Nephron progenitor cell (in vitro differentiated cells): ENCODE results near the gene GNAT2.

Experiments used
- DNase-seq: peaks from one replicate; pipeline ENCODE4 v3.0.0; 2021
- H3K27ac Mint-ChIP-seq: 2 replicates; pipeline ENCODE4 v1.8.0; 2021; ENCODE audit warnings: mild to moderate bottlenecking, moderate library complexity, mixed read lengths
- H3K27me3 Mint-ChIP-seq: 2 replicates; pipeline ENCODE4 v1.8.0; 2021; ENCODE audit warnings: mild to moderate bottlenecking, low read depth, mixed read lengths; ENCODE audit not compliant: poor library complexity
- H3K36me3 Mint-ChIP-seq: 2 replicates; pipeline ENCODE4 v1.8.0; 2021; ENCODE audit warnings: low read depth, mixed read lengths
- H3K4me1 Mint-ChIP-seq: 2 replicates; pipeline ENCODE4 v1.8.0; 2021; ENCODE audit warnings: mixed read lengths
- H3K4me3 Mint-ChIP-seq: 2 replicates; pipeline ENCODE4 v1.8.0; 2021; ENCODE audit warnings: mild to moderate bottlenecking, moderate library complexity, mixed read lengths
- H3K9me3 Mint-ChIP-seq: 2 replicates; pipeline ENCODE4 v1.8.0; 2021; ENCODE audit warnings: mild to moderate bottlenecking, moderate library complexity, mixed read lengths
- TF ChIP-seq, protein P1 (sequence below): fragments of 200-600 bp; sonication (generic); IDR thresholded peaks from 2 replicates; pipeline ENCODE4 v1.5.0; 2021; ENCODE audit warnings: antibody characterized with exemption

The GNAT2 gene

DNA sequence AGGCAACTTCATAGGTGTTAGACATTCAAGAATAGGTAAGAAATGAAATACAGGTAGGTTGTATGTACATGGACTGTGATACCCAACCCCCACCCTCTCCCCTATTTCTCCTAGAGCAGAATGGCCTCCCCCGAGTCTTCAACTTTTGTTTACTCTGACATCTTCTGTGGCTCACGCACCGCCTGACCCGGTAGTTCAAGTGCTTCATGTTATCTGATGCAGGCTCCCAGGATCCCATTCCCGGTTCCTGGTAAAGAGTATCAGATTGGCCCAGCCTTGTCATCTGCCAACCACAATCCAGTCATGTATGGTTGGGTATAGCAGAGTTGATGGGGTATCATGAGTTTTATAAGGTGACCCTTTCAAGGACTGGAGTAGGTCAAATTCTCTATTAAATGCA, 61.9 kb downstream of the GNAT2 start:
- no peak overlapping the region for H3K4me3 Mint-ChIP-seq

DNA sequence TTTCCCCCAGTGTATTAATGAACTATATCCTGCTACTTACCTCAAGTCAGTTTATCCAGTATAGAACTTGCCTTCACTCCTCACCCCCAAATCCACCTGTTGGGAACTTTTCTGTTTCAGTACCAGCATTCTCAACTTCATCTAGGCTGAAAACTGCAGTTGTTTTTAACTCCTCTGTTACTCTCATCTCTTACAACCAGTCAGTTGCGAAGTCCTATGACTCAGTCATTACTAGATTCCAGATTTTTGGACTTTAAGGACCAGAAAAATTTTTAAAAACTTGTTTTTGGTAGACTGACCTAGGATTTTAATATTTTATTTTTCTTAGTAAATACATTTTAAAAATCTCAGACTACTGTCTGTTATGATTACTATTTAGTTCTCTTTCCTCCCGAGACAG, 62.9 kb downstream of the GNAT2 start:
- Mint-ChIP-seq H3K27me3 (no peaks in the 10 kb centered on the region), H3K27ac (no peak overlapping the region), H3K4me1 (peaks cover 11% of the 10 kb centered on the region), H3K4me3 (no peak overlapping the region), H3K36me3 (peaks cover 30% of the 10 kb centered on the region), H3K9me3 (no peaks in the 10 kb centered on the region)
- TF ChIP-seq, protein P1, sequence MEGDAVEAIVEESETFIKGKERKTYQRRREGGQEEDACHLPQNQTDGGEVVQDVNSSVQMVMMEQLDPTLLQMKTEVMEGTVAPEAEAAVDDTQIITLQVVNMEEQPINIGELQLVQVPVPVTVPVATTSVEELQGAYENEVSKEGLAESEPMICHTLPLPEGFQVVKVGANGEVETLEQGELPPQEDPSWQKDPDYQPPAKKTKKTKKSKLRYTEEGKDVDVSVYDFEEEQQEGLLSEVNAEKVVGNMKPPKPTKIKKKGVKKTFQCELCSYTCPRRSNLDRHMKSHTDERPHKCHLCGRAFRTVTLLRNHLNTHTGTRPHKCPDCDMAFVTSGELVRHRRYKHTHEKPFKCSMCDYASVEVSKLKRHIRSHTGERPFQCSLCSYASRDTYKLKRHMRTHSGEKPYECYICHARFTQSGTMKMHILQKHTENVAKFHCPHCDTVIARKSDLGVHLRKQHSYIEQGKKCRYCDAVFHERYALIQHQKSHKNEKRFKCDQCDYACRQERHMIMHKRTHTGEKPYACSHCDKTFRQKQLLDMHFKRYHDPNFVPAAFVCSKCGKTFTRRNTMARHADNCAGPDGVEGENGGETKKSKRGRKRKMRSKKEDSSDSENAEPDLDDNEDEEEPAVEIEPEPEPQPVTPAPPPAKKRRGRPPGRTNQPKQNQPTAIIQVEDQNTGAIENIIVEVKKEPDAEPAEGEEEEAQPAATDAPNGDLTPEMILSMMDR: no peak
- DNase-seq: no peak

More for the DNA sequence above, 61.9 kb downstream of the GNAT2 start:
- peaks cover 17% of the 10 kb centered on the region for H3K4me1 Mint-ChIP-seq
- no peak for DNase-seq
- H3K27ac Mint-ChIP-seq: no peak overlapping the region
- no peaks in the 10 kb centered on the region for H3K27me3 Mint-ChIP-seq
- no peaks in the 10 kb centered on the region for H3K9me3 Mint-ChIP-seq
- H3K36me3 Mint-ChIP-seq: peaks cover 28% of the 10 kb centered on the region
- TF ChIP-seq, protein P1: no peak
